Esophagus (tissue), 2 donors: ENCODE data around the gene SLC25A47. TPM values are rescaled to one million over a fixed set of nuclear protein-coding genes. Genes with fewer than 3 reads are reported as not detected.

Source experiments
- H3K27ac ChIP-seq, 2 donors: one replicate each; pipeline ENCODE4 v1.5.1; 2013; ENCODE audit warnings: low read depth in 2 of 2, mild to moderate bottlenecking in 2 of 2, inconsistent platforms in 1 of 2, low read length in 1 of 2, moderate library complexity in 1 of 2
- H3K27me3 ChIP-seq, 2 donors: one replicate each; pipeline ENCODE4 v1.6.1; 2013; ENCODE audit warnings: low read length in 2 of 2, control low read depth in 1 of 2, mild to moderate bottlenecking in 1 of 2; ENCODE audit not compliant: insufficient read depth in 2 of 2, control insufficient read depth in 1 of 2
- H3K36me3 ChIP-seq, 2 donors: one replicate each; pipeline ENCODE4 v1.6.1; 2013; ENCODE audit warnings: low read length in 1 of 2; ENCODE audit not compliant: control insufficient read depth in 2 of 2, insufficient read depth in 2 of 2
- H3K4me1 ChIP-seq, 2 donors: one replicate each; pipeline ENCODE4 v1.6.1; 2013; ENCODE audit warnings: low read length in 1 of 2; ENCODE audit not compliant: control insufficient read depth in 2 of 2, insufficient read depth in 2 of 2
- H3K4me3 ChIP-seq, 2 donors: one replicate each; pipeline ENCODE4 v1.5.1; 2013; ENCODE audit warnings: low read length in 2 of 2, mild to moderate bottlenecking in 2 of 2, low read depth in 1 of 2, moderate library complexity in 1 of 2
- H3K9me3 ChIP-seq, 2 donors: one replicate each; pipeline ENCODE4 v1.6.1; 2013; ENCODE audit warnings: mild to moderate bottlenecking in 2 of 2, low read depth in 1 of 2, low read length in 1 of 2, moderate library complexity in 1 of 2; ENCODE audit not compliant: control insufficient read depth in 2 of 2, insufficient read depth in 1 of 2
- WGBS, 2 donors: extraction: QIAGEN DNeasy Blood & Tissue Kit; methylation state at CpG; one replicate each; pipeline ENCODE4 v1.1.7; 2013; 5-methylcytosine and 5-hydroxymethylcytosine counted together
- polyA plus RNA-seq, 2 donors: library from polyadenylated mRNA; stranded (reverse); fragments of 200-250 nt; gene quantifications; one replicate each; pipeline ENCODE4 v1.2.3, GENCODE V29; 2013
- donor health status: healthy with polysubstance abuse.
- donor health status: Bipolar disorder and iron deficiency.

SLC25A47 gene
- polyA plus RNA-seq, 2 donors: 0.01 to 0.04 TPM

DNA sequence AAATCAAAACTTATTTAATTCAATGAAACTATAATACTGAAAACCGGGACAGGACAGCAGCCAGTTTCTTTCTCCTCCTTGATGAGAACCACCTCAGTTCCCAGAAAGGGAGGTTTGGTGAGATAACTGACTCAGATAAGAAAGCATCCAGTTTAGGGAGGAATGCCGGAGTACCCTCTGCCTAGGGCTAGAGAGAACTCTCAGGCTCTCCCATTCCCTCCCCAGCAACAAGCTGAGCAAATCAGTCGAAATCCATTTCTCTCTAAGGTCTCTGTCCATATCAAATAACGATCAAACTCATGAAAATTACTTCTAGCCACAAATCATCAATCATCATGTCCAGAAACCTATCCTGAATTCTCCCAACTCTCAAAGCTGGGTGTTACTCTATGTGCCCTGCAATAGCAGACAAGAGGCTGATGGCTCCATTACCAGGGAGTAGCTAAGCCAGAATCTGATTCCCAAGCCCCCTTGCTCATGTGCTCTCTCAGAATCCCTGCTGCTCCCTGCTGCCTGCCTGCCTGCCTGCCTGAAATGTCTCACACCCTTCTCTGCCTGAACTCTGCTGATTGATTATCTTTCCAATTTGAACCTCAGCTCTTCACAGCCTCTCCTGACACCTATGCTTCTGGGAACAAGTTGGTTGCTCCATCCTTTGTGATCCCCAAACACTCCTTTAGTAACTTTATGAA lies 49.4 kb downstream of the SLC25A47 start:
- H3K4me3 ChIP-seq: no peak overlapping the region
- H3K36me3 ChIP-seq: peaks cover 3 to 4% of the 10 kb centered on the region in 2 donors
- peak overlapping the region in 1 of 2 donors; percentile 8 for H3K27ac ChIP-seq
- H3K27me3 ChIP-seq: no peaks in the 10 kb centered on the region
- WGBS, 2 donors: 76 to 77% methylated on average over 4 of the region's 4 CpGs
- no peaks in the 10 kb centered on the region for H3K9me3 ChIP-seq
- peaks cover 3 to 9% of the 10 kb centered on the region in 2 donors for H3K4me1 ChIP-seq

DNA sequence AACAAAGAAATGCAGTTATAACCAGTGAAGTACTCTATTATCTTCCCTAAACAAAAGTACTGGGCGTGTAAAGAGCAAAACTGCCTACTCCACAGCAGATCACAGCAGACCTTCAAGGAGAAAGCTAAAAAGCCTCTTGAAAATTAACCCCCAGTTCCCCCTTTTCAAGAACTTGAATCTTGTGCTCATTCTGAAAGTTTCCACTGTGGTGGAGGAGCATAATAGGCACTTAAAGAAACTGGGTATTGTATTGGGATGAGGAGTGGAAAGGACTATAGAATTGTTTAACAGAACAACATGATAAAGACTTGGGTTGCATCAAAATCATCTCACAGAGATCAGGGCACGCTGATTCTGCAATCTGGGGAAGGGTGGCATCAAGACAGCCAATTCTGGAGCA lies 51.1 kb downstream of the SLC25A47 start:
- H3K27me3 ChIP-seq: no peaks in the 10 kb centered on the region
- peaks cover 3 to 9% of the 10 kb centered on the region in 2 donors for H3K4me1 ChIP-seq
- WGBS, 2 donors: 75 to 77% methylated on average over 2 of the region's 2 CpGs
- peak overlapping the region in 1 of 2 donors; percentile 30 for H3K27ac ChIP-seq
- H3K4me3 ChIP-seq: no peak overlapping the region
- no peaks in the 10 kb centered on the region for H3K36me3 ChIP-seq
- no peaks in the 10 kb centered on the region for H3K9me3 ChIP-seq

DNA sequence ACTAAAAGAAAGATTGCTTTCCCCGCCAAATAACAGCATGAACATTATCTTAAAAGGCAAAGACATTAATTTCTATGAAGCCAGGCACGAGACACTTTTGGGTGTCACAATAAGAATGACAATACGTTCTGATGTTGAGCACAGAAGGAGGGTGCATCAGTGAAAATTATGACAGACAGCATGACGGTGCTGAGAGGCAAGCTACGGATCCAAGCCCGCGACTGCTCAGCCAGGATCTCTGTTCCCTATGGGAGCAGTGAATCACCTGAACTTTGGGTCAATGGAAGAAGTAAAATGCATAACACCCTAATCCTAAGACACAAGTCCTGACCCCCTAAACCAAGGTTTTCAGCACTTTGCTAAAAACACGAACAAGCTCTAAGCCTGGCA lies 51.7 kb downstream of the SLC25A47 start:
- Histone ChIP-seq H3K27me3 (no peaks in the 10 kb centered on the region), H3K4me3 (peak overlapping the region in 1 of 2 donors; percentile 94), H3K27ac (peak overlapping the region; percentile 39 to 94), H3K4me1 (peaks cover 3 to 9% of the 10 kb centered on the region in 2 donors), H3K36me3 (no peaks in the 10 kb centered on the region), H3K9me3 (no peaks in the 10 kb centered on the region)
- WGBS, 2 donors: 66 to 68% methylated on average over 8 of the region's 8 CpGs

DNA sequence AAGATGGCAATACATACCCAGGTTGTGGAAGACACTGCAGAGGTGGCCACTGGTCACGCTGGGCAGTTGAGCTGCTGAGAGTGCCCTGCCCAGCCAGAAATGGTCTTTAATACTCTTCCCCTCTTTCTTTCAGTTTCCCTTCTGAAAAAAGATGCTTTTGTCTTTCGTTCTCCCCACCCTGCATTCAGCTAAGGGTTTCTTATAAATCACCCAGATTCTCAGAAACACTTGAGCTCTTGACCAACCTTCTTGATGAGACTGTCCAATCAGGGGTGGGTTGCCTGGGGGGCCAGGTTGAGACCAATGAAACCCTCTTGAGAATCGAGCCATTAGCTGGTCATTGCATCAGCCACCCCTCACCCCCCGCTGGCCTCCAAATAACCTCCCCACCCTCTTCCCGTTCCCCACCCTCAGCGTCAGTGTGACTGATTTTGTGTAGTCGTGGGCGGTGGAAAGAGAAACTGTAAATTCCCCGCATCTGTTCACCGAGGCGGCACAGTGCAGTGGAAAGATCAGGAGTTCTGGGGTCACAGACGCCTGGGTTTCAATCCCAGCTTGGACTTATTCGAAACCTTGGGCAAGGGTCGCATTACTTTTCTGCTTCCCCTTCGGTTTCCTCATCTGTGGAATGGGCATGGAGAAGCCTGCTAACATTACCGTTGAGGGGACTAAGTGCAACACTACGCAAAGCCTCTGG lies 52.3 kb downstream of the SLC25A47 start:
- WGBS, 2 donors: 1 to 2% methylated on average over 17 of the region's 17 CpGs
- H3K4me3 ChIP-seq: peak overlapping the region; percentile 93 to 94
- no peaks in the 10 kb centered on the region for H3K36me3 ChIP-seq
- peaks cover 3 to 7% of the 10 kb centered on the region in 2 donors for H3K4me1 ChIP-seq
- H3K27ac ChIP-seq: peak overlapping the region; percentile 89 to 94
- no peaks in the 10 kb centered on the region for H3K27me3 ChIP-seq
- H3K9me3 ChIP-seq: no peaks in the 10 kb centered on the region

DNA sequence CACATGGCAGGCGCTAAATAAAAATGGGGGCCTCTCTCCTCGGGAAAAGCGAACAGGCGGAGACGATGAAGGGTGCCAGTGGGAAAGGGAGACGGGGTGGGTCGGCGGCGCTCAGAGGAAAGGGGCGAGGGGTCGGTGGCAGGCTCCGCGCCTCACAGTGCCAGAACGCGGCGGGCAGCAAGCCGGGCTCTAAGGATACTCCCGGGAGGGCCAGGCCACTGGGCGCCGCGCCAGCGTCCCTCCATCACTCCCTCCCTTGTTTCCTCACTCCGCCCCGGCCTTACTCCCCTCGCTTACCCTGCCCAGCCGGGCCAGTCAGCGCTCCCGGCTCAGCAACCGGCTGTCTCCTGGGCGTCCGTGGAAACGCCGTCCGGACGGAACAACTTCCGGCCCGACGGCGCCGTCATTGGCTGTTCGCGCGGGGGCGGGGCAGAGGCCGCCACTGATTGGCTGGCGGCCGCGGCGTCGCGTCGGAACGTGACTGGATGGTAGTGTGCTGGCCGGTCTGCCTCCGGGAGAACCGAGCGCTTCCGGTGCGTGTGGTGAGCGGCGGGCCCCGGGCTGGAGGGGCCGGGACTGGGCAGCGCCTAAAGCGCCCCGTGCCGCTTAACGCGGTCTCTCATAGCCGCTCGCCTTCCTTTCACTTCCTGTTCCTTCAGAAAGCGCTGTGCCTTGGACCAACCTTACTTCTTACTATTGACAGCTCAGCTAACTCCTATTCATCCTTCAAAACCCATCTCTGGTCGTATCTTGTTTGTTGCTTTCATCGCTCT lies 53.0 kb downstream of the SLC25A47 start, which contains the start of gene WDR25:
Gene WDR25, plus strand, starts transcription at position 523 of the 773 bp plus-strand sequence.
- peak within 1 kb of the TSS; percentile 89 to 95 for H3K27ac ChIP-seq
- no peaks in the 10 kb centered on the region for H3K9me3 ChIP-seq
- H3K36me3 ChIP-seq: no peaks in the 10 kb centered on the region
- H3K27me3 ChIP-seq: no peaks in the 10 kb centered on the region
- peak within 1 kb of the TSS; percentile 93 to 94 for H3K4me3 ChIP-seq
- peaks cover 3 to 7% of the 10 kb centered on the region in 2 donors for H3K4me1 ChIP-seq
- WGBS, 2 donors: 0 to 1% methylated on average over 65 to 74 of the region's 74 CpGs

DNA sequence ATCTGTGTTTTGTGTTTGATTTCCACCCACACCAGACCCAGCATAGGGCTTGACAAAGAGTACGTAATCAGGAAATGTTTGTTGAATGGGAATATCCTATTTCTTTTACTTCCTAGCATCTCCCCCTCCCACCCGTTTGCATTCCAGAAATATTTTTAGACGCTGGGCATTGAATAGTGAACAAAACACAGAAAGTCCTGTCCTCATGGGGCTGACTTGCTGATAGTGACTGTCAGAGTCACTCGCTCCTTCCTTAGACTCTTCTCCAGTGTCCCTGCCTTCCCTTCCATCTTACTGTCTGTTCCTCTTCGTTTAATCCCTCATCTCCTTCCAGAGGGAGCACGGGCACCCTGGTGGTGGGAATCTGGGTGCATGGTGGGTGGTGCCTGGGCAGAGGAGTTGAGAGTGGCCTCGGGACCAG lies 53.6 kb downstream of the SLC25A47 start:
- Histone ChIP-seq H3K4me1 (peaks cover 3 to 7% of the 10 kb centered on the region in 2 donors), H3K27me3 (no peaks in the 10 kb centered on the region), H3K36me3 (no peaks in the 10 kb centered on the region), H3K9me3 (no peaks in the 10 kb centered on the region), H3K4me3 (peak overlapping the region; percentile 93 to 94), H3K27ac (peak overlapping the region; percentile 75 to 95)
- 19 to 22% methylated on average over 7 of the region's 7 CpGs for WGBS, 2 donors

Other genes with a start within 250 kb of the SLC25A47 start
- 10 to 100 TPM; 24.7 to 41.8 TPM for gene DEGS2, start 163.7 kb upstream of the SLC25A47 start, polyA plus RNA-seq
- 10 to 100 TPM; 24.7 to 36.9 TPM for gene YY1, start 84.2 kb upstream of the SLC25A47 start, polyA plus RNA-seq
- gene SLC25A29, start 16.9 kb upstream of the SLC25A47 start, polyA plus RNA-seq: 10 to 100 TPM; 27.9 to 67.7 TPM
- 1 to 10 TPM; 2.7 to 3.1 TPM for gene WDR25, start 53.1 kb downstream of the SLC25A47 start, polyA plus RNA-seq